ENCODE measurements around the gene RRP1B.

The RRP1B gene

GRCh38 chr21:43739621-43740435 is 80.5 kb downstream of the RRP1B start:
- in situ Hi-C loops (cut with HindIII; ENCODE audit: low sequenced_read_pairs): loop anchor here (5.0 kb wide), 1 partner anchor 32 kb away; no protein-coding TSS in a partner anchor

- in situ Hi-C loops (cut with HindIII; ENCODE audit: low sequenced_read_pairs): no loop called here
Observed at GRCh38 chr21:43740497-43741156, 81.3 kb downstream of the RRP1B start.

- in situ Hi-C loops (cut with HindIII; ENCODE audit: low sequenced_read_pairs): no loop called here
Observed at GRCh38 chr21:43741423-43742096, 82.2 kb downstream of the RRP1B start.

- in situ Hi-C loops (cut with HindIII; ENCODE audit: low sequenced_read_pairs): no loop called here
Observed at GRCh38 chr21:43743947-43744346, 84.6 kb downstream of the RRP1B start.

GRCh38 chr21:43744725-43745124 is 85.4 kb downstream of the RRP1B start:
- in situ Hi-C loops (cut with HindIII; ENCODE audit: low sequenced_read_pairs): no loop called here

All from endothelial cell of hepatic sinusoid (primary cell).